OCI-LY1 (cell line): ENCODE measurements around the gene FAM199X.
A peak's percentile ranks its signal among the peaks of the same experiment; 100 is the strongest.

ENCODE experiments used
- H2AFZ ChIP-seq: fragments of 200-600 bp; sonication (generic), shearing (Covaris generic); 2 replicates; pipeline ENCODE4 v1.6.0; 2014; ENCODE audit warnings: antibody characterized with exemption, mild to moderate bottlenecking, low read length
- H3F3A ChIP-seq: fragments of 200-600 bp; sonication (generic), shearing (Covaris generic); 2 replicates; pipeline ENCODE4 v1.6.0; 2014; ENCODE audit warnings: mild to moderate bottlenecking, antibody characterized with exemption, low read length, moderate library complexity; ENCODE audit not compliant: insufficient read depth
- H3K27ac ChIP-seq: fragments of 200-600 bp; sonication (generic); 2 replicates; pipeline ENCODE4 v1.5.1; 2014; ENCODE audit warnings: low read length, mixed run types, mild to moderate bottlenecking, low read depth; ENCODE audit not compliant: poor library complexity, severe bottlenecking
- H3K27me3 ChIP-seq: fragments of 200-600 bp; sonication (generic); 2 replicates; pipeline ENCODE4 v1.6.0; 2014; ENCODE audit warnings: antibody characterized with exemption, mild to moderate bottlenecking, low read length, moderate library complexity; ENCODE audit not compliant: insufficient read depth
- H3K36me3 ChIP-seq: fragments of 200-600 bp; sonication (generic); 2 replicates; pipeline ENCODE4 v1.6.1; 2014; ENCODE audit warnings: mild to moderate bottlenecking, antibody characterized with exemption, low read length, moderate library complexity, mixed read lengths; ENCODE audit not compliant: insufficient read depth
- H3K4me1 ChIP-seq: fragments of 200-600 bp; sonication (generic); 2 replicates; pipeline ENCODE4 v1.5.1; 2014; ENCODE audit warnings: mild to moderate bottlenecking, low read length, moderate library complexity; ENCODE audit not compliant: insufficient read depth, severe bottlenecking
- H3K4me2 ChIP-seq: fragments of 200-600 bp; sonication (generic), shearing (Covaris generic); 2 replicates; pipeline ENCODE4 v1.6.1; 2014; ENCODE audit warnings: low read length
- H3K4me3 ChIP-seq: fragments of 200-600 bp; sonication (generic); 2 replicates; pipeline ENCODE4 v1.5.1; 2014; ENCODE audit warnings: low read length, low read depth, mild to moderate bottlenecking, mixed read lengths; ENCODE audit not compliant: poor library complexity, severe bottlenecking
- H3K79me2 ChIP-seq: fragments of 200-600 bp; shearing (Covaris generic); 2 replicates; pipeline ENCODE4 v1.6.1; 2016; ENCODE audit warnings: mixed run types, low read length, mixed read lengths; ENCODE audit not compliant: insufficient read depth
- H3K9ac ChIP-seq: fragments of 200-600 bp; sonication (generic), shearing (Covaris generic); 2 replicates; pipeline ENCODE4 v1.6.1; 2014; ENCODE audit warnings: mild to moderate bottlenecking, low read length, mixed read lengths
- H3K9me2 ChIP-seq: fragments of 200-600 bp; sonication (generic), shearing (Covaris generic); 2 replicates; pipeline ENCODE4 v1.6.1; 2014; ENCODE audit warnings: low read depth, mild to moderate bottlenecking, low read length, mixed read lengths
- H3K9me3 ChIP-seq: fragments of 200-600 bp; shearing (Covaris generic); 2 replicates; pipeline ENCODE4 v1.6.1; 2014; ENCODE audit warnings: low read length, mixed read lengths
- H4K20me1 ChIP-seq: fragments of 200-600 bp; sonication (generic), shearing (Covaris generic); 2 replicates; pipeline ENCODE4 v1.6.0; 2016; ENCODE audit warnings: mild to moderate bottlenecking, low read length; ENCODE audit not compliant: insufficient read depth
- EZH2 ChIP-seq: fragments of 200-600 bp; sonication (generic), shearing (Covaris generic); IDR thresholded peaks from 2 replicates; pipeline ENCODE4 v1.8.0; 2017; ENCODE audit warnings: borderline replicate concordance, mixed run types, mild to moderate bottlenecking, antibody characterized with exemption, low read length, moderate library complexity, mixed read lengths
- TF ChIP-seq, protein P1 (sequence below): fragments of 200-600 bp; sonication (generic), shearing (Covaris generic); IDR thresholded peaks from 2 replicates; pipeline ENCODE4 v1.5.1; 2017; ENCODE audit warnings: mild to moderate bottlenecking, antibody characterized with exemption, low read length, moderate library complexity, mixed read lengths

Gene FAM199X

DNA sequence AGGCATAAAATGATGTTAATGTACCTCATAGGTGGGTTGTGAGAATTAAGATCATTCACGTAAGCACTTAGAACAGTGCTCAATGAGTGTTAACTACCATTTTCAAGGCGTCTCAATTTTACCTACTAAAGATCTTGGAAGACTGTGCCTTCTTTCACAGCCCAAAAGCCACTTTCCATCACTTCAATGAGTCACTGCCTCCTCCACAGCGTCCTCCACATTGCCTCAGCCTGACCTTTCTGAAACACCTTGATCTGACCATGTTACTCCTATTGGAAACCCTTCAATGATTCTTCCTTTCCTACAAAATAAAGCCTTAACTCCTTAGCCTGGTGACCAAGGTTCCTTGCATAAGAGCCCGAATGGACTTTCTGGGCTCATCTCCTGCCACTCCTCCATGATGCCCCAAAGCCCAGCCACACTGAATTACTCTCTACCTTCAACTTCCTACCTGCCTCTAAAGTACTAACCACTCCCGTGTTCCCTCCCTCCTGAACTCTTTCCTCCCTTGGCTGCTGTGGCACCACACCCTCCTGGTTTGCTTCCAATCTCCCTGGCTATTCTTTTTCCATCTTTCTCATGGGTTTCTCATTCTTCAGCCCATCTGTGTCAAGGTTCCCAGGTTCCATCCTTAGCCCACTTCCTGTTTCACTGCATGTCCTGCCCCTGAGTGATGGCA is 31.5 kb upstream of the FAM199X start:
- Histone ChIP-seq H3K79me2 (no peaks in the 10 kb centered on the region), H3K27me3 (no peaks in the 10 kb centered on the region), H3K4me2 (no peak overlapping the region), H3K4me1 (no peaks in the 10 kb centered on the region), H3K4me3 (no peak overlapping the region), H3K9me3 (no peaks in the 10 kb centered on the region), H3F3A (no peaks in the 10 kb centered on the region), H3K27ac (no peak overlapping the region), H3K9me2 (no peaks in the 10 kb centered on the region), H3K36me3 (no peaks in the 10 kb centered on the region), H2AFZ (no peak overlapping the region), H3K9ac (no peak overlapping the region), H4K20me1 (no peaks in the 10 kb centered on the region)
- no peak for TF ChIP-seq EZH2
- TF ChIP-seq, protein P1, sequence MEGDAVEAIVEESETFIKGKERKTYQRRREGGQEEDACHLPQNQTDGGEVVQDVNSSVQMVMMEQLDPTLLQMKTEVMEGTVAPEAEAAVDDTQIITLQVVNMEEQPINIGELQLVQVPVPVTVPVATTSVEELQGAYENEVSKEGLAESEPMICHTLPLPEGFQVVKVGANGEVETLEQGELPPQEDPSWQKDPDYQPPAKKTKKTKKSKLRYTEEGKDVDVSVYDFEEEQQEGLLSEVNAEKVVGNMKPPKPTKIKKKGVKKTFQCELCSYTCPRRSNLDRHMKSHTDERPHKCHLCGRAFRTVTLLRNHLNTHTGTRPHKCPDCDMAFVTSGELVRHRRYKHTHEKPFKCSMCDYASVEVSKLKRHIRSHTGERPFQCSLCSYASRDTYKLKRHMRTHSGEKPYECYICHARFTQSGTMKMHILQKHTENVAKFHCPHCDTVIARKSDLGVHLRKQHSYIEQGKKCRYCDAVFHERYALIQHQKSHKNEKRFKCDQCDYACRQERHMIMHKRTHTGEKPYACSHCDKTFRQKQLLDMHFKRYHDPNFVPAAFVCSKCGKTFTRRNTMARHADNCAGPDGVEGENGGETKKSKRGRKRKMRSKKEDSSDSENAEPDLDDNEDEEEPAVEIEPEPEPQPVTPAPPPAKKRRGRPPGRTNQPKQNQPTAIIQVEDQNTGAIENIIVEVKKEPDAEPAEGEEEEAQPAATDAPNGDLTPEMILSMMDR: no peak

DNA sequence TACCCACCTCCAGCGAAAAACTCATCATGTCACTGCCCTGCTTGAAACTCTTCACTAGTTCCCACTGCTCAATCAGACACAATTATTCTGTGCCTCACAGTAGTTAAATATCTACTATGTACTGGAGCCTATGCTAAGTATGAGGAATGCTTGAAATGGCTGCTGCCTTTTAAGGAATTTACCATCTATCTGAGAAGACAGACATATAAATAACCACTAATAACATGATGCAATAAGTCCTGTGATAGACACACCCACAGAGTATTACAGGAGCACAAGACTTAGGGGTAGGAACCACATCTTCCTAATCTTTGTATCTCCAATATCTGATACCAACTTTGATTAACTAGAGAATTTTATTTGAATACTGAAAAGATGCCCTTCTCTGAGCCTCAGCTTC is 30.6 kb upstream of the FAM199X start:
- Histone ChIP-seq H3K9me3 (no peaks in the 10 kb centered on the region), H3K9me2 (no peaks in the 10 kb centered on the region), H3K4me1 (no peaks in the 10 kb centered on the region), H3K79me2 (no peaks in the 10 kb centered on the region), H3K27ac (no peak overlapping the region), H3K4me2 (no peak overlapping the region), H3K4me3 (no peak overlapping the region), H3K27me3 (no peaks in the 10 kb centered on the region), H3F3A (no peaks in the 10 kb centered on the region), H4K20me1 (no peaks in the 10 kb centered on the region), H2AFZ (no peak overlapping the region), H3K36me3 (no peaks in the 10 kb centered on the region), H3K9ac (no peak overlapping the region)
- TF ChIP-seq EZH2: no peak
- TF ChIP-seq, protein P1: no peak

DNA sequence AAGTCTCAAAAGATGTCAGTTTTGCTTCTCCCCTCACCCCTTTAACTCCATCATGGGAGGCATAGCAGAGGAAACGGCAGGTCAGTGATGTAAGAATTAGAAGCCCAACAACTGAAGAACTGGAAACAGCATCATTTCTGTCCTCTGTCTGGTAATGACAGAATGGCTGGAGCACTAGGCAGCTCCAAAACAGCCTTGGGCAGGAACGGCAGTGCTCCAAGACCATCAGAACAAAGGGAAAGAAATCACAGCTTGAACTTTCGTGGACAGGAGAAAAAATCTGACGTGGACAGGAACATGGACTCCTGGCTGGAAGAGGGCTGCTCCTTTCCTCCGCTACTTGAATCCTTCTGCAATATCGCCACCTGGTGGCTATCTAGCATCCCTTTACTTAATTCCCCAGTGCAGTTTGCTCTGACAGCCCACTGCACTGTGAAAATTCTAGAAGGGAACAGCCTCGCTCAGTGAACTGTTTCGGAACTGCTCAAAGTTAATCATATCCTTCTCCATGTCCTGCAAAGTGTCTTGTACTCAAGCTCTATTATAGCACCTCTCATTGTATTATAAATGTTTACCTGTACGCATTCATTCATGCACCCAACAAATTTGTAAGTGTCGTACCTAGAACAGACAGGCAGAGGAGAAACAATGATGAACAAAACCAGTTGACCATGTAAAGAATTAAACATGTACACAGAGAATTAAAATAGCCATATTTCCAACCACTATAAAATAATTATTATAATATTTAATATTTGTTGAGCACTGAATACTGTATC is 29.8 kb upstream of the FAM199X start:
- Histone ChIP-seq H2AFZ (no peak overlapping the region), H3K79me2 (no peaks in the 10 kb centered on the region), H3K4me3 (no peak overlapping the region), H3K4me2 (no peak overlapping the region), H3K36me3 (no peaks in the 10 kb centered on the region), H3K9me3 (no peaks in the 10 kb centered on the region), H3K27ac (no peak overlapping the region), H3F3A (no peaks in the 10 kb centered on the region), H3K4me1 (no peaks in the 10 kb centered on the region), H3K9ac (no peak overlapping the region), H3K9me2 (no peaks in the 10 kb centered on the region), H3K27me3 (no peaks in the 10 kb centered on the region), H4K20me1 (no peaks in the 10 kb centered on the region)
- TF ChIP-seq, protein P1: peak; percentile 62
- TF ChIP-seq EZH2: no peak
